PC-9 (cell line): ENCODE data around the gene SLC45A3. TPM values are rescaled to one million over a fixed set of nuclear protein-coding genes. Genes with fewer than 3 reads are reported as not detected.

Experiments
- BruUV-seq: library from RNA; stranded (reverse); fragments of 400-500 nt; replicated peaks from 2 replicates; lab custom pipeline; 2021; lab: Mats Ljungman, UMichigan
- CTCF ChIA-PET: fragments of 300-600 bp; sonication (Branson Sonifier 250); formaldehyde crosslinking; loops from one replicate; lab custom pipeline; 2022; ENCODE audit warnings: antibody characterized with exemption; lab: Charles Lee
- POLR2A ChIA-PET: fragments of 300-600 bp; sonication (Branson Sonifier 250); formaldehyde crosslinking; loops from one replicate; lab custom pipeline; 2022; ENCODE audit warnings: antibody characterized with exemption; ENCODE audit not compliant: unreplicated experiment; lab: Charles Lee
- DNase-seq, 2 experiments: peaks; one replicate each; pipeline versions ENCODE4 v3.0.0 to v3.0.0-alpha.2; 2015 to 2022; ENCODE audit warnings: mixed read lengths in 1 of 2
- H2AFZ ChIP-seq: fragments of 200-600 bp; sonication (generic); 2 replicates; pipeline ENCODE4 v1.8.1; 2017; ENCODE audit warnings: antibody characterized with exemption
- H3F3A ChIP-seq: fragments of 200-600 bp; sonication (generic); 2 replicates; pipeline ENCODE4 v1.8.1; 2017; ENCODE audit warnings: antibody characterized with exemption, mild to moderate bottlenecking, low read depth; ENCODE audit not compliant: insufficient read depth
- H3K27ac ChIP-seq: fragments of 200-600 bp; sonication (generic); 2 replicates; pipeline ENCODE4 v1.6.1; 2016; ENCODE audit warnings: mixed run types
- H3K27me3 ChIP-seq: fragments of 200-600 bp; sonication (generic); 2 replicates; pipeline ENCODE4 v1.6.1; 2016; ENCODE audit warnings: low read depth, mixed run types; ENCODE audit not compliant: insufficient read depth
- H3K36me3 ChIP-seq: fragments of 200-600 bp; sonication (generic); 2 replicates; pipeline ENCODE4 v1.6.1; 2016; ENCODE audit warnings: low read depth, mixed run types
- H3K4me1 ChIP-seq: fragments of 200-600 bp; sonication (generic); replicated peaks from 2 replicates; pipeline ENCODE4 v1.6.1; 2016; ENCODE audit warnings: mixed run types; ENCODE audit not compliant: insufficient read depth
- H3K4me2 ChIP-seq: fragments of 200-600 bp; sonication (generic); 2 replicates; pipeline ENCODE4 v1.6.1; 2017; ENCODE audit warnings: mixed run types
- H3K4me3 ChIP-seq: fragments of 200-600 bp; sonication (generic); 2 replicates; pipeline ENCODE4 v1.6.1; 2016; ENCODE audit warnings: mixed run types
- H3K79me2 ChIP-seq: fragments of 200-600 bp; sonication (generic); 2 replicates; pipeline ENCODE4 v1.6.1; 2017; ENCODE audit warnings: low read depth, mixed run types
- H3K9me2 ChIP-seq: fragments of 200-600 bp; sonication (generic); 2 replicates; pipeline ENCODE4 v1.8.1; 2017; ENCODE audit warnings: mild to moderate bottlenecking; ENCODE audit not compliant: insufficient read depth
- H3K9me3 ChIP-seq: fragments of 200-600 bp; sonication (generic); 2 replicates; pipeline ENCODE4 v1.8.1; 2016; ENCODE audit warnings: low read depth; ENCODE audit not compliant: insufficient read depth
- H4K20me1 ChIP-seq: fragments of 200-600 bp; sonication (generic); 2 replicates; pipeline ENCODE4 v1.8.1; 2017; ENCODE audit not compliant: insufficient read depth
- EZH2 ChIP-seq: fragments of 200-600 bp; sonication (generic); IDR thresholded peaks from 2 replicates; pipeline ENCODE4 v1.8.0; 2017; ENCODE audit warnings: antibody characterized with exemption, low read depth
- intact Hi-C: fragments of 100-400 bp; cut with micrococcal nuclease; formaldehyde crosslinking; loops from one replicate; pipeline ENCODE4 v1.10.0; 2022; ENCODE audit not compliant: unreplicated experiment
- total RNA-seq: library from RNA; stranded (reverse); gene quantifications from 2 replicates; pipeline ENCODE4 v1.2.3, GENCODE V29; 2021
- TF ChIP-seq, protein P1 (sequence below): fragments of 200-600 bp; sonication (generic); conservative IDR thresholded peaks from 2 replicates; pipeline ENCODE4 v1.6.1; 2017; ENCODE audit warnings: mixed run types, antibody characterized with exemption, mild to moderate bottlenecking, moderate library complexity

SLC45A3 gene
- total RNA-seq, 1 experiment from 2014 or later = 19.9 TPM

- H3K4me2 ChIP-seq = peak overlapping the region; percentile 93
- H4K20me1 ChIP-seq = peaks cover 22% of the 10 kb centered on the region
- peaks cover 47% of the 10 kb centered on the region for H3K79me2 ChIP-seq
- H3F3A ChIP-seq = peaks cover 41% of the 10 kb centered on the region
- H3K9me3 ChIP-seq = no peaks in the 10 kb centered on the region
- peak; percentile 73 to 81 for DNase-seq
- peak overlapping the region; percentile 92 for H3K4me3 ChIP-seq
- ChIA-PET POLR2A (interaction anchor here (0.6 to 0.8 kb wide), 5 partner anchors 59 to 141 kb away, joined by 3 to 9 read pairs (median 6); no protein-coding TSS in a partner anchor), CTCF (interaction anchor here (0.6 kb wide), 2 partner anchors 95 to 144 kb away, joined by 4 read pairs; partner anchors contain the start of gene RAB29)
- BruUV-seq = TSS peak; percentile 60
- intact Hi-C loops = no loop called here
- no peak for TF ChIP-seq EZH2
- TF ChIP-seq, protein P1, sequence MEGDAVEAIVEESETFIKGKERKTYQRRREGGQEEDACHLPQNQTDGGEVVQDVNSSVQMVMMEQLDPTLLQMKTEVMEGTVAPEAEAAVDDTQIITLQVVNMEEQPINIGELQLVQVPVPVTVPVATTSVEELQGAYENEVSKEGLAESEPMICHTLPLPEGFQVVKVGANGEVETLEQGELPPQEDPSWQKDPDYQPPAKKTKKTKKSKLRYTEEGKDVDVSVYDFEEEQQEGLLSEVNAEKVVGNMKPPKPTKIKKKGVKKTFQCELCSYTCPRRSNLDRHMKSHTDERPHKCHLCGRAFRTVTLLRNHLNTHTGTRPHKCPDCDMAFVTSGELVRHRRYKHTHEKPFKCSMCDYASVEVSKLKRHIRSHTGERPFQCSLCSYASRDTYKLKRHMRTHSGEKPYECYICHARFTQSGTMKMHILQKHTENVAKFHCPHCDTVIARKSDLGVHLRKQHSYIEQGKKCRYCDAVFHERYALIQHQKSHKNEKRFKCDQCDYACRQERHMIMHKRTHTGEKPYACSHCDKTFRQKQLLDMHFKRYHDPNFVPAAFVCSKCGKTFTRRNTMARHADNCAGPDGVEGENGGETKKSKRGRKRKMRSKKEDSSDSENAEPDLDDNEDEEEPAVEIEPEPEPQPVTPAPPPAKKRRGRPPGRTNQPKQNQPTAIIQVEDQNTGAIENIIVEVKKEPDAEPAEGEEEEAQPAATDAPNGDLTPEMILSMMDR = no peak
- H3K27me3 ChIP-seq = no peaks in the 10 kb centered on the region
- H3K4me1 ChIP-seq = peaks cover 22% of the 10 kb centered on the region
- peak overlapping the region; percentile 84 for H3K27ac ChIP-seq
- H2AFZ ChIP-seq = peak overlapping the region; percentile 77
- peaks cover 5% of the 10 kb centered on the region; the same call in 1 of the 2 replicates for H3K36me3 ChIP-seq
- no peaks in the 10 kb centered on the region for H3K9me2 ChIP-seq
Observed at GRCh38 chr1:205631010-205631767, 49.1 kb downstream of the SLC45A3 start.

DNA sequence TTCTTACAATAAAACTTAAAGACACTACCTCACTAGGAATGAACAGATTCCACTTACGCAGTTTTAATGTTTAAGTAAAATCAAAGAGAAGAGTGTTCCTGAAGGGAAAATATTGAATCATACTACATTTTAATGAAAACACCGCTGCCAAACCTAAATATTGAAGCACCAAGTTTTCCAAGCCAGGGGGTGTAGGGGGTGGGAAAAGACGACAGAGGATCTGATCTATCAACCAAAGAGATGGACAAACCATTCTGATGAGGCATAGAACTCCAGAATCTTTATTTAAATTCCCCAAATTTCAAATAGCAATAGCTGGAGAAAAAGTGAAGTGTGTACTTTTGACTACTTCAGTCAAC is 49.7 kb downstream of the SLC45A3 start:
- H3K9me2 ChIP-seq = no peaks in the 10 kb centered on the region
- H4K20me1 ChIP-seq = peaks cover 22% of the 10 kb centered on the region
- H3K4me3 ChIP-seq = peak overlapping the region; percentile 92
- H3K36me3 ChIP-seq = peaks cover 5% of the 10 kb centered on the region; the same call in 1 of the 2 replicates
- H3K9me3 ChIP-seq = no peaks in the 10 kb centered on the region
- CTCF ChIA-PET = interaction anchor here (0.6 kb wide), 1 partner anchor 144 kb away, joined by 4 read pairs; the partner anchor contains the start of gene RAB29
- peak overlapping the region; percentile 93 for H3K4me2 ChIP-seq
- H2AFZ ChIP-seq = peak overlapping the region; percentile 77
- intact Hi-C loops = no loop called here
- H3K79me2 ChIP-seq = peaks cover 53% of the 10 kb centered on the region
- H3K27ac ChIP-seq = peak overlapping the region; percentile 84
- peaks cover 22% of the 10 kb centered on the region for H3K4me1 ChIP-seq
- POLR2A ChIA-PET = interaction anchor here (0.7 kb wide), 2 partner anchors 84 to 141 kb away, joined by 3 to 9 read pairs; no protein-coding TSS in a partner anchor
- TF ChIP-seq, protein P1 = no peak
- no peak for TF ChIP-seq EZH2
- no peaks in the 10 kb centered on the region for H3K27me3 ChIP-seq
- BruUV-seq = no TSS peak
- DNase-seq = no peak
- H3F3A ChIP-seq = peaks cover 41% of the 10 kb centered on the region

GRCh38 chr1:205630241-205630640 is 50.1 kb downstream of the SLC45A3 start:
- Histone ChIP-seq H3K4me2 (peak overlapping the region; percentile 93), H4K20me1 (peaks cover 25% of the 10 kb centered on the region), H3K27me3 (no peaks in the 10 kb centered on the region), H2AFZ (no peak overlapping the region), H3K9me3 (no peaks in the 10 kb centered on the region), H3K79me2 (peaks cover 57% of the 10 kb centered on the region), H3K4me3 (peak overlapping the region; percentile 92), H3K36me3 (peaks cover 5% of the 10 kb centered on the region; the same call in 1 of the 2 replicates), H3K27ac (peak overlapping the region; percentile 84), H3F3A (peaks cover 43% of the 10 kb centered on the region), H3K4me1 (peaks cover 22% of the 10 kb centered on the region), H3K9me2 (no peaks in the 10 kb centered on the region)
- CTCF ChIA-PET = interaction anchor here (0.6 kb wide), 1 partner anchor 27 kb away, joined by 8 read pairs; no protein-coding TSS in a partner anchor
- DNase-seq = no peak
- intact Hi-C loops = no loop called here
- no peak for TF ChIP-seq EZH2
- TF ChIP-seq, protein P1 = no peak
- no TSS peak for BruUV-seq
- POLR2A ChIA-PET = no interaction called here
